ENCODE results near the gene ATP1A3. TPM values are rescaled to one million over a fixed set of nuclear protein-coding genes. Genes with fewer than 3 reads are reported as not detected.
A peak's percentile ranks its signal among the peaks of the same experiment; 100 is the strongest.

ATP1A3 gene
- total RNA-seq, 4 donors from 2014 or later, result 0.55 TPM; not detected in 3

DNA sequence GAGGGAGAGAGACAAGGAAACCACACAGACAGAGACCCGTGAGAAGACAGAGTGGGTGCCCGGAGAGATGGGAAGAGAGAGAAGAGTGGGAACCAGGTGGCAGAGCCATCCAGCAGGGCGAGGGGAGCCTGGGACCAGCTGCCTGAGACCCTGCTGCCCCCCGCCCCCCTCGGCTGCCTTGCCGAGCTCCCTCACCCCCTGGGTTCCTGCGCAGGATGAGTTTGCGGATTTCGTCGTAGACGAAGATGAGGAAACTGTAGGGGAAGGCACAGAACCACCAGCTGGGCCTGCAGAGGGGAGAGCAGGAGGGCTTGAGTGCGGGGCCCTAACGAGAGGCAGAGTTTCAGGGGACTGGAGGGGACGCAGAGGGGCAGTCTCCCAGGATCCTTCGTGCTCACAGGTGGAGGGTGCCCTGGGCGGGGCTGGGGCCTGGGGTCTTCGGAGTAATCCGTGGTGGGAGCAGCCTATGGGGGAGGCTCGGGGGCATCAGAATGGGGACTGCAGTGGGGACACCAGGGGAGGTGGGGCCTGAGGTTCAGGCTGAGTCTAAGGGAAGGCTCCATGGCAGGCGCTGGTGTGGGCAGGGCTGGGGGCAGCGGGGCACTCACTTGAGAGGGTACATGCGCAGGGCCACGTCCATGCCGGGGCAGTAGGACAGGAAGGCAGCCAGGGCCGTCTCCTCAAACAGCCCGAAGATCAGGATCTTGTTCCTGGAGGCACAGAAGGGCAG is 26.8 kb downstream of the ATP1A3 start:
- Histone ChIP-seq H3K27me3 (no peaks in the 10 kb centered on the region), H3K9me3 (no peaks in the 10 kb centered on the region), H3K4me1 (no peaks in the 10 kb centered on the region), H3K4me3 (no peak overlapping the region), H3K36me3 (no peaks in the 10 kb centered on the region), H3K27ac (no peak overlapping the region)
- DNase-seq, result no peak
- TF ChIP-seq, protein P1, sequence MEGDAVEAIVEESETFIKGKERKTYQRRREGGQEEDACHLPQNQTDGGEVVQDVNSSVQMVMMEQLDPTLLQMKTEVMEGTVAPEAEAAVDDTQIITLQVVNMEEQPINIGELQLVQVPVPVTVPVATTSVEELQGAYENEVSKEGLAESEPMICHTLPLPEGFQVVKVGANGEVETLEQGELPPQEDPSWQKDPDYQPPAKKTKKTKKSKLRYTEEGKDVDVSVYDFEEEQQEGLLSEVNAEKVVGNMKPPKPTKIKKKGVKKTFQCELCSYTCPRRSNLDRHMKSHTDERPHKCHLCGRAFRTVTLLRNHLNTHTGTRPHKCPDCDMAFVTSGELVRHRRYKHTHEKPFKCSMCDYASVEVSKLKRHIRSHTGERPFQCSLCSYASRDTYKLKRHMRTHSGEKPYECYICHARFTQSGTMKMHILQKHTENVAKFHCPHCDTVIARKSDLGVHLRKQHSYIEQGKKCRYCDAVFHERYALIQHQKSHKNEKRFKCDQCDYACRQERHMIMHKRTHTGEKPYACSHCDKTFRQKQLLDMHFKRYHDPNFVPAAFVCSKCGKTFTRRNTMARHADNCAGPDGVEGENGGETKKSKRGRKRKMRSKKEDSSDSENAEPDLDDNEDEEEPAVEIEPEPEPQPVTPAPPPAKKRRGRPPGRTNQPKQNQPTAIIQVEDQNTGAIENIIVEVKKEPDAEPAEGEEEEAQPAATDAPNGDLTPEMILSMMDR (IDR thresholded peaks at IDR 0.05), result no peak
- no peak for TF ChIP-seq POLR2A (IDR thresholded peaks at IDR 0.05)
- intact Hi-C loops (cut with DNase I; ENCODE audit: low total_unique reads), result no loop called here

DNA sequence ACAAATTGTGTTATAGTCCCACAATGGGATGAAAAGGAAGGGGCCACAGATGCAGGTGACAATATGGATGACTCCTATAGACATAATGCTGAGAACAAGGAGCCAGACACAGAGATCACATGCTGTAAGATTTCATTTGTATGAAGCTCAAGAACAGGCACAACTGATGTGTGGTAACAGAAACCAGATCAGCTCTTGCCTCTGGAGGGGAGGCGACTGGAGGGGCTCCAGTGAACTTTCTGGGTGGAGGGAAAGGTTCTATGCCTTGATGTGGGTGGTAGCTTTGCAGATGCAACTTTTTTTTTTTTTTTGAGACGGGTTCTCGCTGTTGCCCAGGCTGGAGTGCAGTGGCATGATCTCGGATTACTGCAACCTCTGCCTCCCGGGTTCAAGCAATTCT is 28.9 kb downstream of the ATP1A3 start:
- no peaks in the 10 kb centered on the region for H3K4me1 ChIP-seq
- intact Hi-C loops (cut with DNase I; ENCODE audit: low total_unique reads), result no loop called here
- no peaks in the 10 kb centered on the region for H3K27me3 ChIP-seq
- no peak overlapping the region for H3K4me3 ChIP-seq
- no peak for TF ChIP-seq POLR2A (IDR thresholded peaks at IDR 0.05)
- no peaks in the 10 kb centered on the region for H3K36me3 ChIP-seq
- no peaks in the 10 kb centered on the region for H3K9me3 ChIP-seq
- no peak for DNase-seq
- no peak overlapping the region for H3K27ac ChIP-seq

DNA sequence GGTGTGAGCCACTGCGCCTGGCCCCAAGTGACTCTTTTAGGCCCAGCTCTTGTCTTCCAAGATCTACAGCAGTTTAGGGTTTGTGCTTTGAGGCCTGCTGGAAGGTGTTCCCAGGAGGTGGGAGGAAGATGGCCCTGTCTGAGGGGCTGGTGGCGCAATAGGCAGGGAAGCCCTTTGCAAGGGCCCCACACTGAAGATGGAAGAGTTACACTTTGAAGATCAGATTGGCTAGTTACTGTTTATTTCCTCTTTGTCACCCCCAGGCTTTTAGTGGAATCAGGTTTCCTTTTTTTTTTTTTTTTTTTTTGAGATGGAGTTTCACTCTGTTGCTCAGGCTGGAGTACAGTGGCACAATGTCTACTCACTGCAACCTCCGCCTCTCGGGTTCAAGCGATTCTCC is 33.1 kb downstream of the ATP1A3 start:
- no peaks in the 10 kb centered on the region for H3K9me3 ChIP-seq
- no peak overlapping the region for H3K4me3 ChIP-seq
- no peaks in the 10 kb centered on the region for H3K36me3 ChIP-seq
- no peaks in the 10 kb centered on the region for H3K27me3 ChIP-seq
- no peak for TF ChIP-seq POLR2A (IDR thresholded peaks at IDR 0.05)
- TF ChIP-seq, protein P1 (IDR thresholded peaks at IDR 0.05), result no peak
- no peak for DNase-seq
- peaks cover 0 to 10% of the 10 kb centered on the region in 2 donors for H3K4me1 ChIP-seq
- H3K27ac ChIP-seq, result no peak overlapping the region
- intact Hi-C loops (cut with DNase I; ENCODE audit: low total_unique reads), result no loop called here

DNA sequence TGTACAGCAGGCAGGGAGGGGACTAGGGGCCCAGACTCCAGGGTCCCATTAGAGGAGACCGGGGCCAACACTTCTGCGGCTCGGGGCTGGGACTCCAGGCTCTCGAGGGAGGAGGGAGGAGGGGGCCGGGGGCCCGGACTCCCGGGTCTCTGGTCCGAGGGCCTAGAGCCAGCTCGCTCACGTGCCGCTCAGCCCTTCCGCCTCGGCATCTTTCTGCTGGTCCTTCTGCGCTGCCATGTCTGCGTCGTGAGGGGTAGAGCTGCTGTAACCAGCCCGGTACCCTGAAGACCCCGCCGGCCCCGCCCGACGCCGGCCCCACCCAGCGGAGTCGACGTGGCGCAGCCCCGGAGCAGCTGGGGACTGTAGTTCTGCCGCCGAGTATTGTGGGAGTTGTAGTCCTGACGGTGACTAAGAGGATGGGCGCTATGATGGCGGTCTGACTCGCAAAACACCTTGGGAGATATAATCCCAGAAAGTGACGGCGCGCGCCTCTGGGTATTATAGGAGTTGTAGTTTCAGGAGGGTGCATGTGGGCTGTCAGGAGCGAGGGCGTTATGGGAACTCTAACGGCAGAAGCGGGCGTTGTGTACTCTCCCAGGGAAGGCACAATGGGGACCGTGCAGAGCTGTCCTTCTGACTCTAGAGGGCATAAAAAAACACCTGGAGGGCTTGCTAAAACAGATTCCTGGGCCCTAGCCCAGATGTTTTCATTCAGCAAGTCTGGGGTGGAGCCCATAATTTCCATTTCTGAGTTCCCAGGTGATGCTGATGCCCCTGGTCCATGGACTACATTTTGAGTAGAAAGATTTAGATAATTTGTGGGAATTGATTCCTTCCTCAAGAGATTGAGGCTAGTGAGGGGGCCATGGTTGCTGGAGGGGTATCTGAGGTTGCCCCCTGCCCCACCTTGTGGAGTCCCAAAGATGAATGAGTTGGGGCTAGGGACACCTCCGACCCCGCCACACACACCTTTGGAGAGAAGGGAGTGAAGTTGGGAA is 34.7 kb downstream of the ATP1A3 start, which contains the start of gene RABAC1:
Gene RABAC1, minus strand, starts transcription at position 266 of the 998 bp plus-strand sequence. Its CDS starts 29 bp downstream, at position 237.
- Histone ChIP-seq H3K36me3 (no peaks in the 10 kb centered on the region), H3K9me3 (no peaks in the 10 kb centered on the region), H3K27ac (peak within 1 kb of the TSS; percentile 88 to 90), H3K4me3 (peak within 1 kb of the TSS; percentile 88 to 99), H3K4me1 (peaks cover 0 to 10% of the 10 kb centered on the region in 2 donors), H3K27me3 (no peaks in the 10 kb centered on the region)
- intact Hi-C loops (cut with DNase I; ENCODE audit: low total_unique reads), result no loop called here
- DNase-seq, result peak; percentile 88 to 94
- peak; percentile 27 to 65 for TF ChIP-seq POLR2A (IDR thresholded peaks at IDR 0.05)
- TF ChIP-seq, protein P1 (IDR thresholded peaks at IDR 0.05), result peak in 2 of 4 experiments; percentile 14 to 22

DNA sequence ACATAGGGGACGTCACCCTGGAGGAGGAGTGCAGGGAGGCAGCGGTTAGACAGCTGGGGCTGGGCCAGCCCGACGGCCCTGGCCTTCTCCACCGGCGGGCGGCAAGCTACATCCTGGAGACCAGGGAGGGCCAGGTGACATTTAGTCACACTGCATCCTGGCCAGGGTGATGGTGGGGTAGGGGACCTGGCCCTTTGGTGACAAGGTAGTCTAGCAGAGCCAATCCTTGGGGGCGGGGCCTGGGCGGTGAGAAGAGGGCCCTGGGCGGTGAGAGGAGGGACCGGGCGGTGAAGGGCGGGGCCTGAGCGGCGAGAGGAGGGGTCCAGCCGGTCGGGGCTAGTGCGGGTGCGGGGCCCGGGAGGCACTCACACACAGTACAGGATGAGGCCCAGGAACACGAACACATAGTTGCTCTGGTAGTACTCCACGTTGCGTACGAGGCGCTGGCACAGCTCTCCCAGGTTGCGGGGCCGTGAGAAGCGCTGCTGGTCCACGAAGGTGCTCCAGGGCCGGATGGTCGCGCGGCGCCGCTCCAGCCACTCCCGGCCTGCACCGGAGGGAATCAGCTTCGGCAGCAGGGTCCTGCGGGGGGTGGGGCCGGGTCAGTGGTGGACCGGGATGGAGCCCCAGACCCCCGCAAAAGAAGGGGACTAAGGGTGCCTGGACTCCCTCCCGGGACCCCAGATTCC is 35.5 kb downstream of the ATP1A3 start:
- H3K27me3 ChIP-seq, result no peaks in the 10 kb centered on the region
- no peaks in the 10 kb centered on the region for H3K9me3 ChIP-seq
- H3K36me3 ChIP-seq, result no peaks in the 10 kb centered on the region
- TF ChIP-seq POLR2A (IDR thresholded peaks at IDR 0.05), result peak in 1 of 2 donors; percentile 54
- TF ChIP-seq, protein P1 (IDR thresholded peaks at IDR 0.05), result peak in 1 of 4 experiments; percentile 4
- H3K27ac ChIP-seq, result peak overlapping the region; percentile 88 to 90
- H3K4me3 ChIP-seq, result peak overlapping the region; percentile 88 to 99
- peak; percentile 82 to 84 for DNase-seq
- intact Hi-C loops (cut with DNase I; ENCODE audit: low total_unique reads), result no loop called here
- peaks cover 0 to 10% of the 10 kb centered on the region in 2 donors for H3K4me1 ChIP-seq
